ENCODE results near the gene NAIF1. TPM values are rescaled to one million over a fixed set of nuclear protein-coding genes. Genes with fewer than 3 reads are reported as not detected.

Gene NAIF1
- total RNA-seq, 1 experiment from 2014 or later: 15.1 TPM

DNA sequence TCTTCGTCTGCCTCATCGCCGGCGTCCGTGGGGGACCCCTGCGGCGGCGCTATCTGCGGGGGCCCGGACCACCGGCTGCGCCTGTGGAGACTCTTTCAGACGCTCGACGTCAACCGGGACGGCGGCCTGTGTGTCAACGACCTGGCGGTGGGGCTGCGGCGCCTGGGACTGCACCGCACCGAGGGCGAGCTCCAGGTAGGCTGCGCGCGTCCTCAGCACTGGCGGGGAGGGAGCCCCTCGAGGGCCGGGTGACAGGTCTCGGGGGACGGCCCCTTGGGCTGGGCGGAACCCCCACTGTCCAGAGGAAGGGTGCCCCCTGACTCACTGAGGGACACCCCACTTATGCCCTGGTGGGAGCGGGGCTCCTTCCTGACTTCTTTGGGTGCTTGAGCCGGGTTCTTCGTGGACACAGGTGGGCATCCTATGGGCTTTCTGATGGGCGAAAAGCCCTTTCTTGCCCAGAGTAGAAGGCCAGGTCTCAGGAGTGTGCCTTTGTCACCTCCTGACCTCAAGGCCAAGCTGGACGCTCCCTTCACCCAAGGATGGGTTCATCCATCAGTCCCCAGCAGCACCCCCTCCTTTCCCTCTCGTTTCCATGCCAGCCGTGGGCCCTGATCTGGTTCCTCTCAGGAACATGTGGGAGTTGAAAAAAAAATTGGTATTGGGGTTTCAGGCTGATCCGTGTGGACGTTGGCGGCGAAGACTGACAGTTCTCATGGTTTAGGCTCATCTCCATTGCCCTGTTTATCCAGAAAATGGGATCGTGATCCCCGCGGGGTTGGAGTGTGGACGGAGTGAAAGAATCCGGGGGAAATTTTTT, 1.5 kb upstream of the NAIF1 start:
- DNase-seq (ENCODE audit: low read depth, low spot score): no peak
- in situ Hi-C loops (cut with HindIII; ENCODE audit: low pct_unique_long_range_greater_than_20kb, low sequenced_read_pairs): no loop called here

DNA sequence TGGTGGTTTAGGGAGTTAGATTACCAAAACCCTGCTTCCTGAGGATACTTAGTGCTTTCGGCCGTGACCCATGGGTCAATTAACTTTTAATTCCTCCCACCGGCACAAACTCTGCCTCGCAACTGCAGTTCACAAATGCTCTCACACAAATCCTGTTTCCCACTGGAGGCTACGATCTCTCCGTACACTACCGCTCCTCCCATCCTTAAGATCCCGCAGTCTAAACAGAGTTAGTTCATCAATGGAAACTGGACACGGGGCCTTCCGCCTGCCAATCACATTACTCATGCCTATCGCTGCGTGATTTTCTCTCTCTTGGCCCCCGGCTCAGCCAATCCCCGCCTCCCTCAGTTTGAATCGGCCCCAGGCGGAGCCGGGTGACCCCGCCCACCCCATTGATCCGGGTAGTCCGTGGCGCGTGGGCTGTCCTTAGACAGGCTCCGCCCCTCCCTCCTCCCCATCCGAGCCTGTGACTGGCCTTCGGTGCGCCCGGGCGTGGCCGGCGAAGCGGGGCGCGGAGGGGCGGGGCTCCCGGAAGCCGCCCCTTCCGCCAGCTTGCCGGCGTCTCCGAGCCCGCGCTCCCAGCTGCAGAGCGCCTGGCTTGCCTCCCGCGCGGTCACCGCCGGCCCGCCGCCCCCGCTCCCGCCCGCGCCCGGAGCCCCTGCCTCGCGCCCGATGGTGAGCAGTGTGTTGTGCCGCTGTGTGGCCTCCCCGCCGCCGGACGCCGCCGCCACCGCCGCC, 695 bp upstream of the NAIF1 start, which contains the start of gene SLC25A25:
TSS of gene SLC25A25 (plus strand) at position 588 of the 741 bp plus-strand sequence. CDS start at position 676, 88 bp downstream.
- DNase-seq (ENCODE audit: low read depth, low spot score): peak; percentile 98
- in situ Hi-C loops (cut with HindIII; ENCODE audit: low pct_unique_long_range_greater_than_20kb, low sequenced_read_pairs): no loop called here

GRCh38 chr9:128065907-128066712, 1.0 kb downstream of the NAIF1 start:
- in situ Hi-C loops (cut with HindIII; ENCODE audit: low pct_unique_long_range_greater_than_20kb, low sequenced_read_pairs): no loop called here
- no peak for DNase-seq (ENCODE audit: low read depth, low spot score)

DNA sequence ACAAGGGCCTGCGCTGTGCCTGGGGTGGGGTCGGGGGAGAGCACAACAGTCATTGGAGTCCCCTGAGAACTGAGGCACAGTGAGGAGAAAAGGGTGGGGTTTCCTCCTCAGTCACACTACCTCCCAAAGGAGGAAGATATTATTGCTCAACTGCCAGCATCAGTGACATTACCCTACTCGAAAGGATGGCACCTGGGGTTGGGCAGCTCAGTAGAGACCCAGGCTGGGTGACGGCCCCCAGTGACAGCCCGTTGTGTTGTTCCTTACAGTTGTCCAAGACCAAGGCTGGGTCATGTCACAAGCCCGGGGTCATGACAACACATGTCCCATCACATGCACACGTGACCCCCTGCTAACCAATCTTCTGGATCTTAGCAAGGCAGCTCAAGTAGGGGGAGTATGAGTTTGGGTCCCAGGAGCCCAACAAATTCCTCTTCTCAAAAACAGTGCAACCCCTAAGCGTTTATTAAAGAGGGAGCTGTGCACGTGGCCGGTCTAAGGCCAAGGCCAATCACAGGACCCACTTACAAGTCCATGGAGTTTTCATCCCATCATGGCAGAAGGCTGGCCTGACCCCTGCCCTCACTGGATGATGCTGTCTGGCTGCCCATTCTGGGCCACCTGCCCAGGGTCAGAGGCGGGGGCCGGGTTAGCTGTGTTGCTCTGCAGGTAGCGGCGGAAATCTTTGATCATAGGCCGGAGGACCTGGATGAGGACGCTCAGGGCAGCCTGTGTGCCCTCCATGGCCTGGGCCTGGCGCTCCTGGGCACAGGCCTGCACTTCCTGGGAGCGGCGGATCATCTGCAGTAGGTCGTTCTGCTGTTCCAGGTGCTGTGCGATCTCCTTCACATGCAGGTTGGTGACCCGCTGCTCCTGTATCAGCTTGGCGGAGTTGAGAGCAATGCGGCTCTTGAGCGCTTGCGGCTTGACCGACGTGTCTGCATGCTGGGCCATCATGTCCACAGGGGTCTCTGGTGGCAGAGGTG, 4.0 kb downstream of the NAIF1 start:
- in situ Hi-C loops (cut with HindIII; ENCODE audit: low pct_unique_long_range_greater_than_20kb, low sequenced_read_pairs): no loop called here

GRCh38 chr9:128062279-128062678, 4.8 kb downstream of the NAIF1 start:
- DNase-seq (ENCODE audit: low read depth, low spot score): no peak
- in situ Hi-C loops (cut with HindIII; ENCODE audit: low pct_unique_long_range_greater_than_20kb, low sequenced_read_pairs): no loop called here

More for the DNA sequence above, 4.0 kb downstream of the NAIF1 start:
- DNase-seq (ENCODE audit: low read depth, low spot score): no peak

DNA sequence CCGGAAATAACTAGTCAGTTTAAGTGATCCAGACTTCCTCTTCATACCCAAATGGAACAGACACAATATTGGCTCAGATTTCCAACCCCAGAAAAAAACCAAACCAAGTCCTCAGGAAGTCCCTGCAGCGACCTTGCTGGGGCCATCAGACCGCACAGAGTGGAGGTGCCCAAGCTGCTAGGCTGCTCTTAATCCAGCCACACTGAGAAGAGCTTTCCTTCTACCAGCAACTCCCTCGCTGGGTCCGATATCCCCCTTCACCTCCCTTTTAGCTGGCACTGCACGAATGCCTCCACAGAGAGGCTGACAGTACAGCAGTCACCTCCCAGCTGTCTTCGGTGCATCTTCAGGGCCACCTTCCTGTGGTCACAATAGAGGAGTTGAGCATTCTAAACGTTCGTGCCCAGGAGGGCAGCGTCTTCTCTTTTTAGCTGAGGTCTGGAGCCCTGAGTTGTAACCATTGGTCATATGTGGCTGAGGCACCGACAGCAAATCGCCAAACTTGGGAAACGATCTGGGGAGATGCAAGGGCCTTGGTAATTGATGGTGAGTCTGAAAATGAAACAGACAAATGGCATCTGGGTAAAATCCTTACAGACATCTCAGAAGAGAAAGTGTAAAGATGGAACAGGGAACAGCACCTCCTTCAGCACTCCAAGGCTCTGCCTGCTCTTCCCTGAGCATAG, 5.7 kb downstream of the NAIF1 start:
- DNase-seq (ENCODE audit: low read depth, low spot score): no peak
- in situ Hi-C loops (cut with HindIII; ENCODE audit: low pct_unique_long_range_greater_than_20kb, low sequenced_read_pairs): no loop called here

DNA sequence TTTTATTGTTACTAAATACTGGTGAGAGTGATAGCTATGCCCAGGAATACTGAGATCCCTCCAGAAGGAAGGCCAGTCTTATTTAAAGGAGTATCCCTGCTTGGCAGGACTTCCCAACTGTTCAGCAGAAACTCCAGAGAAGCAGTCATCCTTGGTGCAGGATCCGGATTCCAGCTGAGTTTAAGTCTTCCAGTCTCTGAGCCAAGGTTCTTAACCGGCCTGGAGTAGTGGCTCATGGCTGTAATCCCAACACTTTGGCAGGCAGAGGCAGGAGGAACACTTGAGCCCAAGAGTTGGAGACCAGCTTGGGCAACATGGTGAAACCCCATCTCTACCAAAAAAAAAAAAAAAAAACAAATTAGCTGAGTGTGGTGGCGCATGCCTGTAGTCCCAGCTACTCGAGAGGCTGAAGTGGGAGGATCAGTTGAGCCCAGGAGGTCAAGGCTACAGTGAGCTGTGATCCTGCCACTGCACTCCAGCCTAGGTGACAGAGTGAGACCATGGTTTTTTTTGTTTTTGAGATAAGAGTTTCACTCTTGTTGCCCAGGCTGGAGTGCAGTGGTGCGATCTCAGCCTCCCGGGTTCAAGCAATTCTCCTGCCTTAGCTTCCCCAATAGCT, 7.6 kb downstream of the NAIF1 start:
- in situ Hi-C loops (cut with HindIII; ENCODE audit: low pct_unique_long_range_greater_than_20kb, low sequenced_read_pairs): no loop called here
- no peak for DNase-seq (ENCODE audit: low read depth, low spot score)

DNA sequence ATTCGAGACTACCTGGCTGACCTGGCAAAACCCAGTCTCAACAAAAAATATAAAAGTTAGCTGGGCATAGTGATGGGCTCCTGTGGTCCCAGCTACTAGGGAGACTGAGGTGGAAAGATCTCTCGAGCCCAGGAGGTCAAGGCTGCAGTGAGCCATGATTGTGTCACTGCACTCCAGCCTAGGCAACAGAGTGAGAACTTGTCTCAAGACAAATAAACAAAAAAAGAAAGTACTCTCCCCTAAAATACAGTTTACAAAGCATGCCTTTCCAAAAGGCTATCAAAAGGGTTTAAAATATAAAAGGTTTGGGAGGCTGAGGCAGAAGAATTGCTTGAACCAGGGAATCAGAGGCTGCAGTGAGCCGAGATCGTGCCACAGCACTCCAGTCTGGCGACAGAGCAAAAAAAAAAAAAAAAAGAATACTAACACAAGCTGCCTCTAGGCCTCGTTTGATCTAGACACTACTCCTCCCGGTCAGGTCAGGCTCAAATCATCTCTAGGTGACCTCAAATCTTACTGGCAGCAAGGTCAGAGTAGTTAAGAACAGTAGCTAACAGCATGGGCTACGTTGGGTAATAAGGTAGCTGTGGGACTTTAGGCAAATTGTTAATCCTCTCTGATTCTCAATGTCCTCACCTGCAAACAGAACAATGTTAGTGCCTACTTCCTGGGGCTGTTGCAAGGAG, 9.3 kb downstream of the NAIF1 start:
- in situ Hi-C loops (cut with HindIII; ENCODE audit: low pct_unique_long_range_greater_than_20kb, low sequenced_read_pairs): no loop called here
- DNase-seq (ENCODE audit: low read depth, low spot score): no peak

- no peak for DNase-seq (ENCODE audit: low read depth, low spot score)
- in situ Hi-C loops (cut with HindIII; ENCODE audit: low pct_unique_long_range_greater_than_20kb, low sequenced_read_pairs): no loop called here
These were observed 10.0 kb downstream of the NAIF1 start for GRCh38 chr9:128056887-128057723.

GRCh38 chr9:128056086-128056485, 11.0 kb downstream of the NAIF1 start:
- no peak for DNase-seq (ENCODE audit: low read depth, low spot score)
- in situ Hi-C loops (cut with HindIII; ENCODE audit: low pct_unique_long_range_greater_than_20kb, low sequenced_read_pairs): no loop called here

DNA sequence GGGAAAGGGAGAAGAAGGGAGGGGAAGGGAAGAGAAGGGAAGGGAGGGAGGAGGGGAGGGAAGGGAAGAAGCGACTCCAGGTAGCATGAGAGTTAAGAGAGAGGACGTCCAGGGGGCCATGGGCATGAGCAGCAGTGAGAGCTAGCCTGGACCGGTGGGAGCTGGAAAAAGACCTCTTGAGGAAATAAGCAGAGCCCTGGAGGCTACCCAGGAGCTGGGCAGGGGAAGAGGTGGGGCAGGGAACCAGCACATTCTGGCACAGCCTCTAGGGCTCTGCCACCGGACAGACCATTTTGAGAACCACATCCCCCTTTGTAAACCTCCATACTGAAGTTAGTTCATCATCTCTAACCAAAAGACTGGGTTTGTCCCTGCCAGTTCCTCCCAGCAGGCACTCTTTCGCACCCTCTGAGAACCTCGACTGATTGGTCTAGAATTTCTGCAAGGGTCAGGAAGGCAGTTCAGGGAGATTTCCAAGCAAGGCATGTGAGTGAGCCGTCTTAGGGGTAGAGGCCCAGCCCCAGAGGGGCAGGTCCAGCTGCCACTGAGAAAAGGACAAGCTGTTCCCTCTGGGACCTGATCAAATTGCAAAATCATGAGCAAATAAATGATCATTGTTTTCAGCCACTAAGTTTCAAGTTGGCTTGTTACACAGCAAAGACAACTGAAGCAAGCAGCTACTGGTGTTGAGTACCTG, 11.6 kb downstream of the NAIF1 start:
- in situ Hi-C loops (cut with HindIII; ENCODE audit: low pct_unique_long_range_greater_than_20kb, low sequenced_read_pairs): no loop called here

DNA sequence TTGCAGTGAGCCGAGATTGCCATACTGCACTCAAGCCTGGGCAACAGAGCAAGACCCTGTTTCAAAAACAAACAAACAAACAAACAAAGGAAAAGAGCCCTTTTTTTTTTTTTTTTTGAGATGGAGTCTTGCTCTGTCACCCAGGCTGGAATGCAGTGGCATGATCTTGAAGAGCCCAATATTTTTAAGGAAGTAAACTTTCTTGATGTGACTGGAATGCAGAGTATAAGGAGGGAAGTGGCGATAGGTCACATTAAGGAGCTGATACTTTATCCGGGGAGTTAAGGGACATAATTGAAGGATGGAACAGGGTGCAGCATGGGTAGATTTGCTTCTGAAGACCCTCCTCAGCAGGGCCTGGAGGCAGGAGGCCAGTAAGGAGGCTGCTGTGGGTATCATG, 13.0 kb downstream of the NAIF1 start:
- in situ Hi-C loops (cut with HindIII; ENCODE audit: low pct_unique_long_range_greater_than_20kb, low sequenced_read_pairs): no loop called here
- no peak for DNase-seq (ENCODE audit: low read depth, low spot score)

More for the DNA sequence above, 11.6 kb downstream of the NAIF1 start:
- DNase-seq (ENCODE audit: low read depth, low spot score): no peak

- in situ Hi-C loops (cut with HindIII; ENCODE audit: low pct_unique_long_range_greater_than_20kb, low sequenced_read_pairs): no loop called here
- no peak for DNase-seq (ENCODE audit: low read depth, low spot score)
These were observed 13.6 kb downstream of the NAIF1 start for GRCh38 chr9:128053560-128053959.
